Glutamatergic neuron (in vitro differentiated cells): ENCODE measurements around the gene TRDMT1. TPM values are rescaled to one million over a fixed set of nuclear protein-coding genes. Genes with fewer than 3 reads are reported as not detected.

Source experiments
- DNase-seq: peaks from one replicate; pipeline ENCODE4 v3.0.0; 2022
- H3K27ac Mint-ChIP-seq: one replicate; pipeline ENCODE4 v1.8.0; 2020; ENCODE audit warnings: mild to moderate bottlenecking, mixed read lengths, inconsistent platforms; ENCODE audit not compliant: unreplicated experiment
- H3K27me3 Mint-ChIP-seq: one replicate; pipeline ENCODE4 v1.8.0; 2020; ENCODE audit warnings: mild to moderate bottlenecking, moderate library complexity, mixed read lengths, inconsistent platforms; ENCODE audit not compliant: unreplicated experiment
- H3K36me3 Mint-ChIP-seq: one replicate; pipeline ENCODE4 v1.8.0; 2020; ENCODE audit warnings: mild to moderate bottlenecking, mixed read lengths, inconsistent platforms; ENCODE audit not compliant: unreplicated experiment
- H3K4me1 Mint-ChIP-seq: one replicate; pipeline ENCODE4 v1.8.0; 2020; ENCODE audit warnings: mild to moderate bottlenecking, low read depth, mixed read lengths, inconsistent platforms; ENCODE audit not compliant: unreplicated experiment
- H3K4me3 Mint-ChIP-seq: one replicate; pipeline ENCODE4 v1.8.0; 2020; ENCODE audit warnings: mild to moderate bottlenecking, mixed read lengths, inconsistent platforms; ENCODE audit not compliant: unreplicated experiment
- H3K9me3 Mint-ChIP-seq: one replicate; pipeline ENCODE4 v1.8.0; 2020; ENCODE audit warnings: mild to moderate bottlenecking, moderate library complexity, mixed read lengths, inconsistent platforms; ENCODE audit not compliant: unreplicated experiment
- total RNA-seq: library from RNA; stranded (reverse); fragmentation: NEBNext Ultra II Directional; extraction: Animal tissue kit (Norgen Biotek cat#: 25700); gene quantifications from one replicate; pipeline ENCODE4 v1.2.1, GENCODE V29; 2021; ENCODE audit not compliant: unreplicated experiment
- TF ChIP-seq, protein P1 (sequence below): fragments of 200-600 bp; sonication (generic); IDR thresholded peaks from one replicate; pipeline ENCODE4 v1.5.0; 2021; ENCODE audit not compliant: partially characterized antibody, unreplicated experiment

Gene TRDMT1
- total RNA-seq, 1 donor from 2014 or later: 8.9 TPM

DNA sequence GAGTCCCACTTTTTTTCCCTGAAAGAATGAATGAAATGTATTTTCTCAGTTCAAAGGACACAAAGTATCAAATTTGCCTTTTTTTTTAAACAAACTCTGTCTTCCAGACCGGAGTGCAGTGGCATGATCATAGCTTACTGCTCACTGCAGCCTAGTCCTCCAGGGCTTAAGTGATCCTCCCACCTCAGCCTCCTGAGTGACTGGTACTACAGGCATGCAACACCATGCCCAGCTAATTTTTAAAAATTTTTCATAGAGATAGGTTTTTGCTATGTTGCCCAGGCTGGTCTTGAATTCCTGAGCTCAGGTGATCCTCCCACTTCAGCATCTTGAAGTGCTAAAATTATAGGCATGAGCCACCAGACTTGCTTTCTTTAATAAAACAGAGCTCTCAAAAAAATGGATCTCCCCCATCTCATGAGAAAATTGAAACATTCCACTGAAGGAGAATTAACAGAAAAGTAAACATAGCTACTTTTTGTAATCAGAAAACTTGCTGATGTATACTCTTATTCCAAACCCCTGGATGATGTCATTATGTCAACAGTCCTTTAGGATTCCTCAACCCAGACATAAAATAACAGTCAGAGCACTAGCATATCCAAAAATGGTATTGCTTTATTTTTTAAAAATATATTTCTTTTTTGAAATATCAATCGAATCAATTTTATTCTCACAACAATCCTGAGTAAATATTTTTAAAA is 12.3 kb upstream of the TRDMT1 start:
- no peak for DNase-seq
- Mint-ChIP-seq H3K9me3 (peaks cover 1% of the 10 kb centered on the region), H3K27ac (no peak overlapping the region), H3K27me3 (no peaks in the 10 kb centered on the region), H3K36me3 (no peaks in the 10 kb centered on the region), H3K4me1 (no peaks in the 10 kb centered on the region), H3K4me3 (no peak overlapping the region)
- TF ChIP-seq, protein P1, sequence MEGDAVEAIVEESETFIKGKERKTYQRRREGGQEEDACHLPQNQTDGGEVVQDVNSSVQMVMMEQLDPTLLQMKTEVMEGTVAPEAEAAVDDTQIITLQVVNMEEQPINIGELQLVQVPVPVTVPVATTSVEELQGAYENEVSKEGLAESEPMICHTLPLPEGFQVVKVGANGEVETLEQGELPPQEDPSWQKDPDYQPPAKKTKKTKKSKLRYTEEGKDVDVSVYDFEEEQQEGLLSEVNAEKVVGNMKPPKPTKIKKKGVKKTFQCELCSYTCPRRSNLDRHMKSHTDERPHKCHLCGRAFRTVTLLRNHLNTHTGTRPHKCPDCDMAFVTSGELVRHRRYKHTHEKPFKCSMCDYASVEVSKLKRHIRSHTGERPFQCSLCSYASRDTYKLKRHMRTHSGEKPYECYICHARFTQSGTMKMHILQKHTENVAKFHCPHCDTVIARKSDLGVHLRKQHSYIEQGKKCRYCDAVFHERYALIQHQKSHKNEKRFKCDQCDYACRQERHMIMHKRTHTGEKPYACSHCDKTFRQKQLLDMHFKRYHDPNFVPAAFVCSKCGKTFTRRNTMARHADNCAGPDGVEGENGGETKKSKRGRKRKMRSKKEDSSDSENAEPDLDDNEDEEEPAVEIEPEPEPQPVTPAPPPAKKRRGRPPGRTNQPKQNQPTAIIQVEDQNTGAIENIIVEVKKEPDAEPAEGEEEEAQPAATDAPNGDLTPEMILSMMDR: no peak

DNA sequence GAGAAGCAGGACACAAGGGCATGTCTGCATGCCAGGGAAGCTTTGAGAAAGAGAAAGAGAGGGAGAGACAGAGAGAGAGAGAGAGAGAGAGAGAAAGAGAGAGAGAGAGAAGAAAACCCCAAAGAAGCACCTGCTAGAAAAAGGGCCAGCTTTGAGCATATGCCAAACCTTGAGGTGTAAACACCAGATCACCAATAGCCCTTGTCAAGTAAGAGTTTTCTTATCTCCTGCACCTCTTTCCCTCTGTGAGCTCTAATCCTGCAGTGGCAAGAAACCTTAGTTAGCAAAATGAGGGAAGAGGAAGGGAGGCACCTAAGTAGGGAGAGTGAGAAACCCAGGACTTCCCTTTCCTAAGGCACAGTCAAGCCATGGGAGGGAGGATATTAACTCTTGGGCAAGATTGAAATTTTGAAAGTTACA is 11.3 kb upstream of the TRDMT1 start:
- Mint-ChIP-seq H3K9me3 (peaks cover 1% of the 10 kb centered on the region), H3K27ac (no peak overlapping the region), H3K36me3 (no peaks in the 10 kb centered on the region), H3K4me1 (no peaks in the 10 kb centered on the region), H3K27me3 (no peaks in the 10 kb centered on the region), H3K4me3 (no peak overlapping the region)
- TF ChIP-seq, protein P1: no peak
- DNase-seq: no peak

DNA sequence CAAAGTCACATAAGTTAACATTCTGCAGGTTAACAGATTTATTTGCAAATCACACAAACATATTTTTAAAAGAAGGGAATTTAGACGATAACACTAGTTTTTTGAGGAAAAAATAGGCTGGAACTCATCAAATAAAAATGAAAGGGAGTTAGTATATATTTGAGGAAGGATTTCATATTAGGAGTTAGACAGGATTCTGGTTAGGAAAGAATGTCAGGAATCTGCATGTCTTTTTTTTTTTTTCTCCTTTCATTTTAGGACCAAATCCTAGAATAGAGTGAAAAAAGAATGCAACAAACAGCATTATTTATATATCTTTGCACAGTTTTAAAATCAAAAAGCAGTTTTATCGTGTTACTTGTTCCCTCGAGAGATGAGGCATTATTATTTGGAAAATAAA is 8.9 kb upstream of the TRDMT1 start:
- H3K9me3 Mint-ChIP-seq: peaks cover 5% of the 10 kb centered on the region
- TF ChIP-seq, protein P1: no peak
- no peak overlapping the region for H3K4me3 Mint-ChIP-seq
- peaks cover 7% of the 10 kb centered on the region for H3K4me1 Mint-ChIP-seq
- no peaks in the 10 kb centered on the region for H3K36me3 Mint-ChIP-seq
- no peak for DNase-seq
- no peak overlapping the region for H3K27ac Mint-ChIP-seq
- H3K27me3 Mint-ChIP-seq: peaks cover 3% of the 10 kb centered on the region

DNA sequence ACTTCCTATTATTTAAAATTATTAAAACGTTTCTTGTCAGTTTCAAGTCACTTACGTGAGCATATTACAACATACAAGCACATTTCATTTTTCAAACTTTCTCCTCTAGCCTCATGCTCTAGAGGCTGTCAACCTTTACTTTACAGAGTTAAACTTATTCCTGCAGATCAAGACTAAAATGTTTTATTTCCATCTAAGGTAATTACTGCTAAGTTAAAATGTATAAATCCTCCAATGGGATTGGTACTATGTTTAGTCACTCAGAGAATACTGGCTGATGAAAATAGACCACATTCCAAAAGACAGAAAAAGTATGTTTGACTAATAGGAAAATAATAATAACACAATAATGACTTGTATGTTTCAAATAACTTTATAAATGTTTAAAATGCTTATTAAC is 8.4 kb upstream of the TRDMT1 start:
- H3K27ac Mint-ChIP-seq: no peak overlapping the region
- H3K4me3 Mint-ChIP-seq: no peak overlapping the region
- H3K4me1 Mint-ChIP-seq: peaks cover 7% of the 10 kb centered on the region
- H3K27me3 Mint-ChIP-seq: peaks cover 3% of the 10 kb centered on the region
- H3K9me3 Mint-ChIP-seq: peaks cover 5% of the 10 kb centered on the region
- no peak for DNase-seq
- TF ChIP-seq, protein P1: no peak
- H3K36me3 Mint-ChIP-seq: no peaks in the 10 kb centered on the region

DNA sequence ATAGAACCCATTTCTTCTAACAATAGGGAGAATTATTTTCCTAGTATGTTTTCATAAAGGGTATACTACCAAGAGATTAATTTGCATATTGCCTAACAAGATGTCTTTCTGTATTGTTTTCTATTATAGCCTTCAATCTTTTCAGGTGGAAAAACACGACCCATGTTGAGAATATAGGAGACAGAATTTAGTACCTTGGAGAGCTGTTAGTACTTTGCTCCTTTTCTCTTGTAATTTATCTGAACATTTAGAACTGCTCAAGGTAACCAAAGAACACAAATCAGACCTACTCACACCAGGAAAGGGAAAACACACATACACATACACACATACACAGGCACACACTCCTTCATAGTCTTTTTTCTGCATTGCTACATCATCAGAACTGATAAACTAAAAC is 7.8 kb upstream of the TRDMT1 start:
- peaks cover 5% of the 10 kb centered on the region for H3K9me3 Mint-ChIP-seq
- peaks cover 7% of the 10 kb centered on the region for H3K4me1 Mint-ChIP-seq
- H3K4me3 Mint-ChIP-seq: no peak overlapping the region
- no peaks in the 10 kb centered on the region for H3K36me3 Mint-ChIP-seq
- peaks cover 3% of the 10 kb centered on the region for H3K27me3 Mint-ChIP-seq
- no peak overlapping the region for H3K27ac Mint-ChIP-seq
- DNase-seq: no peak
- TF ChIP-seq, protein P1: no peak
